H1 (cell line): ENCODE measurements around the gene LIG4. TPM values are rescaled to one million over a fixed set of nuclear protein-coding genes. Genes with fewer than 3 reads are reported as not detected.
A peak's percentile ranks its signal among the peaks of the same experiment; 100 is the strongest.

Experiments used
- CHD2 ChIP-seq: IDR thresholded peaks from 2 replicates; pipeline ENCODE4 v1.6.1; 2012; ENCODE audit warnings: low read length, improper control_type of control experiment
- EP300 ChIP-seq, 2 experiments: IDR thresholded peaks; 1 replicate in 1 of 2; 2 replicates in 1 of 2; pipeline ENCODE4 v1.6.1; 2011 to 2012; ENCODE audit warnings: low read depth in 2 of 2, low read length in 2 of 2, mild to moderate bottlenecking in 2 of 2, borderline replicate concordance in 1 of 2, inconsistent platforms in 1 of 2, moderate library complexity in 1 of 2
- JUN ChIP-seq: IDR thresholded peaks from 2 replicates; pipeline ENCODE4 v1.6.1; 2011; ENCODE audit warnings: low read depth, mild to moderate bottlenecking, improper control_type of control experiment, low read length
- KDM1A ChIP-seq: fragments of 200-600, 300-600 bp; sonication (generic); IDR thresholded peaks from 2 replicates; pipeline ENCODE4 v1.7.1; 2016; ENCODE audit warnings: mild to moderate bottlenecking, low read length, borderline replicate concordance
- POLR2AphosphoS5 ChIP-seq: IDR thresholded peaks from 2 replicates; pipeline ENCODE4 v1.6.1; 2011; ENCODE audit warnings: low read depth, low read length
- SIN3A ChIP-seq, 2 experiments: IDR thresholded peaks in 1 of 2; conservative IDR thresholded peaks in 1 of 2; 2 replicates each; pipeline ENCODE4 v1.6.1; 2011 to 2012; ENCODE audit warnings: low read length in 2 of 2, improper control_type of control experiment in 1 of 2, low read depth in 1 of 2, mild to moderate bottlenecking in 1 of 2
- SP2 ChIP-seq: IDR thresholded peaks from 2 replicates; pipeline ENCODE4 v1.6.1; 2012; ENCODE audit warnings: mild to moderate bottlenecking, low read length, inconsistent platforms
- SUZ12 ChIP-seq: fragments of 200-600 bp; sonication (generic); IDR thresholded peaks from 2 replicates; pipeline ENCODE4 v1.6.1; 2012; ENCODE audit warnings: mild to moderate bottlenecking, inconsistent platforms, low read length, moderate library complexity, mixed read lengths
- TAF1 ChIP-seq: IDR thresholded peaks from 2 replicates; pipeline ENCODE4 v1.6.1; 2011; ENCODE audit warnings: mild to moderate bottlenecking, low read depth, low read length
- TCF12 ChIP-seq: IDR thresholded peaks from 2 replicates; pipeline ENCODE4 v1.6.1; 2011; ENCODE audit warnings: low read depth, mild to moderate bottlenecking, low read length
- polyA plus RNA-seq, 7 experiments: library from polyadenylated mRNA; depleted of rRNA in 3 of 7; stranded (reverse) in 5 of 7; unstranded in 2 of 7; fragments of >200 nt in 5 of 7; fragments of 200-250 nt in 2 of 7; gene quantifications; 1 replicate in 5 of 7; 2 replicates in 1 of 7; 4 replicates in 1 of 7; pipeline versions ENCODE4 v1.2.1 to v1.2.3, GENCODE V29; 2011 to 2013; ENCODE audit warnings: missing spikeins in 2 of 7, mixed read lengths in 2 of 7
- total RNA-seq: library from RNA; stranded (reverse); fragmentation: NEBNext Ultra II Directional; extraction: Animal tissue kit (Norgen Biotek cat#: 25700); gene quantifications from 2 replicates; pipeline ENCODE4 v1.2.1, GENCODE V29; 2021
- TF ChIP-seq, protein P1 (sequence below): fragments of 300-600 bp; sonication (generic); IDR thresholded peaks from 2 replicates; pipeline ENCODE4 v1.7.1; 2012; ENCODE audit warnings: low read length, moderate library complexity, mild to moderate bottlenecking, inconsistent platforms; ENCODE audit not compliant: insufficient replicate concordance

Gene LIG4
- total and polyA plus RNA-seq, 2 of the 8 experiments (the other 6 are each of a cell fraction or from before 2014, with no cell fraction given) = 1.1 to 4.5 TPM

DNA sequence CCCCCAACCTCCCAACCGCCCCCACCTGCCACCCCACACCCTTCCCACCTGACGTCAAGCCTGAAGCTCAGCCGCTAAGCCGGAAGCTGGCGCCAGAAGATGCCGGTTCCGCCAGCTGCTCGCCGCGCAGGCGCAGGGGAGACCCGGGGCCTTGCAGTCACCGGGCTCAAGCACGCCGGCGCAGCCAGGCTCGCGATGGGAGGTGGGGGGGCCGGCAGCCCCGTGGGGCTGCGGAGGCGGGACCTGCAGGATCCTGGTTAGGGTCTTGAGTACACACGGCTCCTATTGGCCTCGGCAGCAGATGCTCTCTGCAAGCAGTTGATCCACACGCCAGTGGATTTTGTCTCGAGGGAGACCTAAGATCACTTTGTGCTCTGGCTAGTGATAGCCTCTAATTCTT is at the start of gene LIG4 (continued):
- TF ChIP-seq KDM1A = no peak
- no peak for TF ChIP-seq SUZ12
- TF ChIP-seq SP2 = no peak
- TF ChIP-seq, protein P1, sequence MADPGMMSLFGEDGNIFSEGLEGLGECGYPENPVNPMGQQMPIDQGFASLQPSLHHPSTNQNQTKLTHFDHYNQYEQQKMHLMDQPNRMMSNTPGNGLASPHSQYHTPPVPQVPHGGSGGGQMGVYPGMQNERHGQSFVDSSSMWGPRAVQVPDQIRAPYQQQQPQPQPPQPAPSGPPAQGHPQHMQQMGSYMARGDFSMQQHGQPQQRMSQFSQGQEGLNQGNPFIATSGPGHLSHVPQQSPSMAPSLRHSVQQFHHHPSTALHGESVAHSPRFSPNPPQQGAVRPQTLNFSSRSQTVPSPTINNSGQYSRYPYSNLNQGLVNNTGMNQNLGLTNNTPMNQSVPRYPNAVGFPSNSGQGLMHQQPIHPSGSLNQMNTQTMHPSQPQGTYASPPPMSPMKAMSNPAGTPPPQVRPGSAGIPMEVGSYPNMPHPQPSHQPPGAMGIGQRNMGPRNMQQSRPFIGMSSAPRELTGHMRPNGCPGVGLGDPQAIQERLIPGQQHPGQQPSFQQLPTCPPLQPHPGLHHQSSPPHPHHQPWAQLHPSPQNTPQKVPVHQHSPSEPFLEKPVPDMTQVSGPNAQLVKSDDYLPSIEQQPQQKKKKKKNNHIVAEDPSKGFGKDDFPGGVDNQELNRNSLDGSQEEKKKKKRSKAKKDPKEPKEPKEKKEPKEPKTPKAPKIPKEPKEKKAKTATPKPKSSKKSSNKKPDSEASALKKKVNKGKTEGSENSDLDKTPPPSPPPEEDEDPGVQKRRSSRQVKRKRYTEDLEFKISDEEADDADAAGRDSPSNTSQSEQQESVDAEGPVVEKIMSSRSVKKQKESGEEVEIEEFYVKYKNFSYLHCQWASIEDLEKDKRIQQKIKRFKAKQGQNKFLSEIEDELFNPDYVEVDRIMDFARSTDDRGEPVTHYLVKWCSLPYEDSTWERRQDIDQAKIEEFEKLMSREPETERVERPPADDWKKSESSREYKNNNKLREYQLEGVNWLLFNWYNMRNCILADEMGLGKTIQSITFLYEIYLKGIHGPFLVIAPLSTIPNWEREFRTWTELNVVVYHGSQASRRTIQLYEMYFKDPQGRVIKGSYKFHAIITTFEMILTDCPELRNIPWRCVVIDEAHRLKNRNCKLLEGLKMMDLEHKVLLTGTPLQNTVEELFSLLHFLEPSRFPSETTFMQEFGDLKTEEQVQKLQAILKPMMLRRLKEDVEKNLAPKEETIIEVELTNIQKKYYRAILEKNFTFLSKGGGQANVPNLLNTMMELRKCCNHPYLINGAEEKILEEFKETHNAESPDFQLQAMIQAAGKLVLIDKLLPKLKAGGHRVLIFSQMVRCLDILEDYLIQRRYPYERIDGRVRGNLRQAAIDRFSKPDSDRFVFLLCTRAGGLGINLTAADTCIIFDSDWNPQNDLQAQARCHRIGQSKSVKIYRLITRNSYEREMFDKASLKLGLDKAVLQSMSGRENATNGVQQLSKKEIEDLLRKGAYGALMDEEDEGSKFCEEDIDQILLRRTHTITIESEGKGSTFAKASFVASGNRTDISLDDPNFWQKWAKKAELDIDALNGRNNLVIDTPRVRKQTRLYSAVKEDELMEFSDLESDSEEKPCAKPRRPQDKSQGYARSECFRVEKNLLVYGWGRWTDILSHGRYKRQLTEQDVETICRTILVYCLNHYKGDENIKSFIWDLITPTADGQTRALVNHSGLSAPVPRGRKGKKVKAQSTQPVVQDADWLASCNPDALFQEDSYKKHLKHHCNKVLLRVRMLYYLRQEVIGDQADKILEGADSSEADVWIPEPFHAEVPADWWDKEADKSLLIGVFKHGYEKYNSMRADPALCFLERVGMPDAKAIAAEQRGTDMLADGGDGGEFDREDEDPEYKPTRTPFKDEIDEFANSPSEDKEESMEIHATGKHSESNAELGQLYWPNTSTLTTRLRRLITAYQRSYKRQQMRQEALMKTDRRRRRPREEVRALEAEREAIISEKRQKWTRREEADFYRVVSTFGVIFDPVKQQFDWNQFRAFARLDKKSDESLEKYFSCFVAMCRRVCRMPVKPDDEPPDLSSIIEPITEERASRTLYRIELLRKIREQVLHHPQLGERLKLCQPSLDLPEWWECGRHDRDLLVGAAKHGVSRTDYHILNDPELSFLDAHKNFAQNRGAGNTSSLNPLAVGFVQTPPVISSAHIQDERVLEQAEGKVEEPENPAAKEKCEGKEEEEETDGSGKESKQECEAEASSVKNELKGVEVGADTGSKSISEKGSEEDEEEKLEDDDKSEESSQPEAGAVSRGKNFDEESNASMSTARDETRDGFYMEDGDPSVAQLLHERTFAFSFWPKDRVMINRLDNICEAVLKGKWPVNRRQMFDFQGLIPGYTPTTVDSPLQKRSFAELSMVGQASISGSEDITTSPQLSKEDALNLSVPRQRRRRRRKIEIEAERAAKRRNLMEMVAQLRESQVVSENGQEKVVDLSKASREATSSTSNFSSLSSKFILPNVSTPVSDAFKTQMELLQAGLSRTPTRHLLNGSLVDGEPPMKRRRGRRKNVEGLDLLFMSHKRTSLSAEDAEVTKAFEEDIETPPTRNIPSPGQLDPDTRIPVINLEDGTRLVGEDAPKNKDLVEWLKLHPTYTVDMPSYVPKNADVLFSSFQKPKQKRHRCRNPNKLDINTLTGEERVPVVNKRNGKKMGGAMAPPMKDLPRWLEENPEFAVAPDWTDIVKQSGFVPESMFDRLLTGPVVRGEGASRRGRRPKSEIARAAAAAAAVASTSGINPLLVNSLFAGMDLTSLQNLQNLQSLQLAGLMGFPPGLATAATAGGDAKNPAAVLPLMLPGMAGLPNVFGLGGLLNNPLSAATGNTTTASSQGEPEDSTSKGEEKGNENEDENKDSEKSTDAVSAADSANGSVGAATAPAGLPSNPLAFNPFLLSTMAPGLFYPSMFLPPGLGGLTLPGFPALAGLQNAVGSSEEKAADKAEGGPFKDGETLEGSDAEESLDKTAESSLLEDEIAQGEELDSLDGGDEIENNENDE = no peak
- TF ChIP-seq JUN = no peak
- TF ChIP-seq CHD2 = peak; percentile 42; the same call in 1 of the 2 replicates
- peak in 1 of 2 experiments; percentile 87; a peak in 2 of 4 replicates for TF ChIP-seq SIN3A (conservative IDR thresholded peaks at IDR 0.05 in 1 of 2, IDR thresholded peaks at IDR 0.05 in 1 of 2; ENCODE audit: low read depth in 1 of 2, low read length in 2 of 2)
- peak; percentile 72 for TF ChIP-seq TAF1
- no peak for TF ChIP-seq TCF12
- no peak for TF ChIP-seq EP300 (IDR thresholded peaks at IDR 0.05; ENCODE audit: borderline replicate concordance in 1 of 2, low read depth in 2 of 2, low read length in 2 of 2)
- TF ChIP-seq POLR2AphosphoS5 = peak; percentile 49; the same call in 1 of the 2 replicates
